GM19240 (cell line): ENCODE measurements around the gene DGKH.
"Not testable (repeated sequence)": the region's sequence is repeated elsewhere in the genome, so short reads cannot be mapped to it uniquely, and the experiment has no call there.

ENCODE experiments used
- DNase-seq: peaks from one replicate; pipeline ENCODE4 v3.0.0; 2011; ENCODE audit warnings: low spot score; ENCODE audit not compliant: insufficient read length

DGKH gene

GRCh38 chr13:42041011-42041683 is 7.3 kb upstream of the DGKH start:
- peak; percentile 17 for DNase-seq

- DNase-seq, result peak; percentile 14
These were observed 6.8 kb upstream of the DGKH start for GRCh38 chr13:42041684-42042035.

GRCh38 chr13:42043676-42044075 is 4.8 kb upstream of the DGKH start:
- DNase-seq, result no peak

- DNase-seq, result no peak
These were observed 2.0 kb upstream of the DGKH start for GRCh38 chr13:42046448-42046847.

- DNase-seq, result peak; percentile 37
These were observed 697 bp upstream of the DGKH start for GRCh38 chr13:42047561-42048341.

GRCh38 chr13:42048684-42049453 is 421 bp downstream of the DGKH start:
- peak; percentile 52 for DNase-seq

- no peak for DNase-seq
These were observed 986 bp downstream of the DGKH start for GRCh38 chr13:42049454-42049813.

- DNase-seq, result no peak
These were observed 6.5 kb downstream of the DGKH start for GRCh38 chr13:42054798-42055499.

GRCh38 chr13:42055500-42056085 is 7.1 kb downstream of the DGKH start:
- DNase-seq, result no peak

- no peak for DNase-seq
These were observed 7.7 kb downstream of the DGKH start for GRCh38 chr13:42056146-42056545.

GRCh38 chr13:42056583-42056982 is 8.1 kb downstream of the DGKH start:
- DNase-seq, result no peak

- no peak for DNase-seq
These were observed 9.6 kb downstream of the DGKH start for GRCh38 chr13:42057918-42058530.

GRCh38 chr13:42061943-42062342 is 13.5 kb downstream of the DGKH start:
- no peak for DNase-seq

GRCh38 chr13:42063105-42063504 is 14.7 kb downstream of the DGKH start:
- no peak for DNase-seq

- no peak for DNase-seq
These were observed 15.8 kb downstream of the DGKH start for GRCh38 chr13:42064259-42064658.

GRCh38 chr13:42064966-42065365 is 16.5 kb downstream of the DGKH start:
- no peak for DNase-seq

GRCh38 chr13:42065414-42065813 is 17.0 kb downstream of the DGKH start:
- DNase-seq, result no peak

GRCh38 chr13:42066542-42066941 is 18.1 kb downstream of the DGKH start:
- no peak for DNase-seq

GRCh38 chr13:42068886-42069285 is 20.4 kb downstream of the DGKH start:
- no peak for DNase-seq

- DNase-seq, result not testable (repeated sequence)
These were observed 22.2 kb downstream of the DGKH start for GRCh38 chr13:42070599-42070998.

GRCh38 chr13:42071179-42071578 is 22.7 kb downstream of the DGKH start:
- DNase-seq, result not testable (repeated sequence)
